Ovary (tissue), 9 donors: Measurements from ENCODE around the gene HIPK1. TPM values are rescaled to one million over a fixed set of nuclear protein-coding genes. Genes with fewer than 3 reads are reported as not detected.

Source experiments
- DNase-seq, 5 donors: peaks; one replicate each; pipeline ENCODE4 v3.0.0-alpha.2; 2019 to 2020
- H3K27ac ChIP-seq, 2 donors: fragments of 200-600 bp; one replicate each; pipeline versions ENCODE4 v1.5.1 to v1.8.0; 2019 to 2022
- H3K27me3 ChIP-seq: fragments of 200-600 bp; one replicate; pipeline ENCODE4 v1.8.0; 2022
- H3K36me3 ChIP-seq: fragments of 200-600 bp; sonication (generic); one replicate; pipeline ENCODE4 v1.5.1; 2019
- H3K4me1 ChIP-seq: one replicate; pipeline ENCODE4 v1.8.1; 2013; ENCODE audit warnings: mild to moderate bottlenecking, moderate library complexity; ENCODE audit not compliant: insufficient read depth
- H3K4me3 ChIP-seq: fragments of 200-600 bp; sonication (generic); one replicate; pipeline ENCODE4 v1.5.1; 2017
- H3K9me3 ChIP-seq, 2 donors: fragments of 200-600 bp in 1 of 2; sonication (generic) in 1 of 2; one replicate each; pipeline versions ENCODE4 v1.5.1 to v1.8.1; 2013 to 2019; ENCODE audit warnings: mild to moderate bottlenecking in 1 of 2, moderate library complexity in 1 of 2
- CTCF ChIP-seq, 3 donors: fragments of 450-650 bp in 2 of 3; fragments of 200-600 bp in 1 of 3; IDR thresholded peaks; one replicate each; pipeline versions ENCODE4 v1.5.1 to v1.8.0; 2016 to 2022; ENCODE audit warnings: antibody characterized with exemption in 3 of 3, mild to moderate bottlenecking in 1 of 3
- EP300 ChIP-seq: sonication (generic); formaldehyde crosslinking; IDR thresholded peaks from one replicate; pipeline ENCODE4 v1.6.1; 2017; ENCODE audit warnings: antibody characterized with exemption
- POLR2A ChIP-seq: fragments of 450-650 bp; IDR thresholded peaks from one replicate; pipeline ENCODE4 v1.6.1; 2017; ENCODE audit warnings: antibody characterized with exemption, mild to moderate bottlenecking, moderate library complexity
- WGBS, 3 donors: extraction: QIAGEN DNeasy Blood & Tissue Kit in 1 of 3; methylation state at CpG; one replicate each; pipeline versions ENCODE4 v1.1.5 to v1.1.7; 2013 to 2017; 5-methylcytosine and 5-hydroxymethylcytosine counted together
- intact Hi-C, 4 donors: fragments of 100-400 bp; cut with DNase I; formaldehyde crosslinking; loops; one replicate each; pipeline versions ENCODE4 v1.11.0 to v1.15.1; 2022 to 2023
- polyA plus RNA-seq, 2 donors: library from polyadenylated mRNA; stranded (reverse); fragments of 200-250 nt in 1 of 2; fragments of 350-450 nt in 1 of 2; fragmentation: Illumina TruSeq in 1 of 2; extraction: RNeasy Lipid Tissue Mini Kit (QIAGEN cat#74804) in 1 of 2; gene quantifications; one replicate each; pipeline ENCODE4 v1.2.3, GENCODE V29; 2013 to 2014
- total RNA-seq, 7 donors: library from RNA; depleted of rRNA in 2 of 7; stranded (reverse); fragments of >200 nt in 2 of 7; fragmentation: NEBNext Ultra II Directional in 3 of 7; extraction: Animal tissue kit (Norgen Biotek cat#: 25700) in 3 of 7; gene quantifications; one replicate each; pipeline versions ENCODE4 v1.1.0 to v1.2.4, GENCODE V29; 2016 to 2023
- donor health status: DM: no; HTN: no; CAD: no; lungs with moderate emphysema.
- donor health status: DM: no; HTN: no; CAD: no.
- donor health status: Bipolar disorder and iron deficiency.
- donor health status: DM: yes; HTN: yes; CAD: no.
- donor health status: DM: no; HTN: no; CAD: no.
- donor health status: DM: yes; HTN: yes; CAD: no.

HIPK1 gene
- total and polyA plus RNA-seq, 9 donors: 17.5 to 77.0 (median 61.7) TPM

- Histone ChIP-seq H3K36me3 (no peaks in the 10 kb centered on the region), H3K4me3 (no peak overlapping the region), H3K9me3 (no peaks in the 10 kb centered on the region), H3K27me3 (no peaks in the 10 kb centered on the region), H3K4me1 (peaks cover 3% of the 10 kb centered on the region), H3K27ac (no peak overlapping the region)
- no peak for DNase-seq
- no peak for TF ChIP-seq CTCF (IDR thresholded peaks at IDR 0.05)
- TF ChIP-seq POLR2A: no peak
- TF ChIP-seq EP300: no peak
- WGBS, 3 donors: 62 to 67% (median 67%) methylated on average over 4 of the region's 4 CpGs
- intact Hi-C loops: no loop called here
Measured at GRCh38 chr1:113965703-113966412, 36.7 kb downstream of the HIPK1 start.

- intact Hi-C loops: loop anchor here in 1 of 4 donors (10.0 kb wide), 1 partner anchor 138 kb away; no protein-coding TSS in a partner anchor
- 83 to 98% (median 97%) methylated on average over 9 of the region's 9 CpGs for WGBS, 3 donors
- TF ChIP-seq EP300 (no peak), CTCF (IDR thresholded peaks at IDR 0.05) (no peak), POLR2A (no peak)
Measured at GRCh38 chr1:113972954-113973353, 43.8 kb downstream of the HIPK1 start.

GRCh38 chr1:113975211-113975895 is 46.2 kb downstream of the HIPK1 start:
- no peak for DNase-seq
- intact Hi-C loops: loop anchor here in 2 of 4 donors (5.0 to 10.0 kb wide), 2 partner anchors 141 to 307 kb away; no protein-coding TSS in a partner anchor
- Histone ChIP-seq H3K27ac (no peak overlapping the region), H3K4me3 (no peak overlapping the region), H3K27me3 (no peaks in the 10 kb centered on the region), H3K36me3 (no peaks in the 10 kb centered on the region), H3K4me1 (peaks cover 5% of the 10 kb centered on the region), H3K9me3 (no peaks in the 10 kb centered on the region)
- WGBS, 3 donors: 28 to 46% (median 32%) methylated on average over 4 of the region's 4 CpGs
- TF ChIP-seq CTCF (IDR thresholded peaks at IDR 0.05): no peak
- no peak for TF ChIP-seq POLR2A
- no peak for TF ChIP-seq EP300

More at GRCh38 chr1:113972954-113973353, 43.8 kb downstream of the HIPK1 start:
- Histone ChIP-seq H3K36me3 (no peaks in the 10 kb centered on the region), H3K27me3 (no peaks in the 10 kb centered on the region), H3K4me3 (no peak overlapping the region), H3K4me1 (peaks cover 5% of the 10 kb centered on the region), H3K9me3 (no peaks in the 10 kb centered on the region), H3K27ac (no peak overlapping the region)
- no peak for DNase-seq

- no peaks in the 10 kb centered on the region for H3K9me3 ChIP-seq
- 25 to 33% (median 30%) methylated on average over 4 of the region's 4 CpGs for WGBS, 3 donors
- H3K4me3 ChIP-seq: no peak overlapping the region
- no peak overlapping the region for H3K27ac ChIP-seq
- H3K27me3 ChIP-seq: no peaks in the 10 kb centered on the region
- intact Hi-C loops: loop anchor here in 2 of 4 donors (5.0 to 10.0 kb wide), 2 partner anchors 142 to 306 kb away; no protein-coding TSS in a partner anchor
- H3K36me3 ChIP-seq: no peaks in the 10 kb centered on the region
- peak in 1 of 3 donors; percentile 38 for TF ChIP-seq CTCF (IDR thresholded peaks at IDR 0.05)
- TF ChIP-seq EP300: no peak
- DNase-seq: peak in 4 of 5 donors; percentile 46 to 71 (median 53)
- H3K4me1 ChIP-seq: peaks cover 12% of the 10 kb centered on the region
Measured at GRCh38 chr1:113976609-113977278, 47.6 kb downstream of the HIPK1 start.
